Measurements from ENCODE around the gene ABLIM2.

ABLIM2 gene

GRCh38 chr4:7978907-7979651 lies 179.5 kb downstream of the ABLIM2 start:
- DNase-seq (ENCODE audit: extremely low read depth, low read depth), result no peak
- no peak for TF ChIP-seq CTCF (IDR thresholded peaks at IDR 0.05; ENCODE audit: low read depth, low read length)

GRCh38 chr4:7978489-7978888 lies 180.1 kb downstream of the ABLIM2 start:
- no peak for TF ChIP-seq CTCF (IDR thresholded peaks at IDR 0.05; ENCODE audit: low read depth, low read length)

GRCh38 chr4:7976634-7977033 lies 182.0 kb downstream of the ABLIM2 start:
- DNase-seq (ENCODE audit: extremely low read depth, low read depth), result no peak
- TF ChIP-seq CTCF (IDR thresholded peaks at IDR 0.05; ENCODE audit: low read depth, low read length), result no peak

More at GRCh38 chr4:7978489-7978888, 180.1 kb downstream of the ABLIM2 start:
- no peak for DNase-seq (ENCODE audit: extremely low read depth, low read depth)

- DNase-seq (ENCODE audit: extremely low read depth, low read depth), result no peak
- TF ChIP-seq CTCF (IDR thresholded peaks at IDR 0.05; ENCODE audit: low read depth, low read length), result no peak
Observed at GRCh38 chr4:7976025-7976424, 182.6 kb downstream of the ABLIM2 start.

GRCh38 chr4:7974425-7974824 lies 184.2 kb downstream of the ABLIM2 start:
- no peak for DNase-seq (ENCODE audit: extremely low read depth, low read depth)
- TF ChIP-seq CTCF (IDR thresholded peaks at IDR 0.05; ENCODE audit: low read depth, low read length), result no peak

GRCh38 chr4:7973545-7973981 lies 185.1 kb downstream of the ABLIM2 start:
- DNase-seq (ENCODE audit: extremely low read depth, low read depth), result no peak
- no peak for TF ChIP-seq CTCF (IDR thresholded peaks at IDR 0.05; ENCODE audit: low read depth, low read length)

- no peak for TF ChIP-seq CTCF (IDR thresholded peaks at IDR 0.05; ENCODE audit: low read depth, low read length)
- DNase-seq (ENCODE audit: extremely low read depth, low read depth), result no peak
Observed at GRCh38 chr4:7971881-7972500, 186.6 kb downstream of the ABLIM2 start.

Measured in AG09319 (cell line).